ENCODE data around the gene C1orf216.
"Not testable (repeated sequence)": the region's sequence is repeated elsewhere in the genome, so short reads cannot be mapped to it uniquely, and the experiment has no call there.

Gene C1orf216

GRCh38 chr1:35692317-35692716, 26.4 kb downstream of the C1orf216 start:
- ATAC-seq: no peak
- TF ChIP-seq ESRRG (CRISPR knock-in tag; IDR thresholded peaks at IDR 0.05): no peak

GRCh38 chr1:35691571-35692220, 27.0 kb downstream of the C1orf216 start:
- TF ChIP-seq ZC3H10 (CRISPR knock-in tag; IDR thresholded peaks at IDR 0.05) (no peak), CSRNP3 (CRISPR knock-in tag; IDR thresholded peaks at IDR 0.05) (no peak), CREB5 (CRISPR knock-in tag; IDR thresholded peaks at IDR 0.05; ENCODE audit: low read depth) (no peak), TSHZ2 (CRISPR knock-in tag; IDR thresholded peaks at IDR 0.05) (no peak), ZFP30 (CRISPR knock-in tag; IDR thresholded peaks at IDR 0.05) (no peak), TCF4 (CRISPR knock-in tag; IDR thresholded peaks at IDR 0.05; ENCODE audit: borderline replicate concordance) (no peak), ISL1 (CRISPR knock-in tag; IDR thresholded peaks at IDR 0.05) (no peak), BACH2 (CRISPR knock-in tag; IDR thresholded peaks at IDR 0.05; ENCODE audit: borderline replicate concordance) (no peak), TOX (CRISPR knock-in tag; IDR thresholded peaks at IDR 0.05; ENCODE audit: borderline replicate concordance) (no peak), GLIS3 (CRISPR knock-in tag; IDR thresholded peaks at IDR 0.05) (no peak), ESRRG (CRISPR knock-in tag; IDR thresholded peaks at IDR 0.05) (no peak), PATZ1 (CRISPR knock-in tag; IDR thresholded peaks at IDR 0.05; ENCODE audit: borderline replicate concordance) (no peak), PPARA (CRISPR knock-in tag; IDR thresholded peaks at IDR 0.05; ENCODE audit: borderline replicate concordance) (no peak)
- ATAC-seq: no peak

GRCh38 chr1:35691080-35691479, 27.6 kb downstream of the C1orf216 start:
- no peak for ATAC-seq

GRCh38 chr1:35690103-35690502, 28.6 kb downstream of the C1orf216 start:
- not testable (repeated sequence) for ATAC-seq

More at GRCh38 chr1:35691080-35691479, 27.6 kb downstream of the C1orf216 start:
- no peak for TF ChIP-seq ZFP30 (CRISPR knock-in tag; IDR thresholded peaks at IDR 0.05)

- TF ChIP-seq ZC3H10 (CRISPR knock-in tag; IDR thresholded peaks at IDR 0.05): no peak
- TF ChIP-seq CSDC2 (CRISPR knock-in tag; IDR thresholded peaks at IDR 0.05): no peak
- TF ChIP-seq ARNTL (CRISPR knock-in tag; IDR thresholded peaks at IDR 0.05; ENCODE audit: borderline replicate concordance, low read depth): no peak
- no peak for TF ChIP-seq ZNF70 (CRISPR knock-in tag; IDR thresholded peaks at IDR 0.05)
- no peak for TF ChIP-seq SNAI2 (CRISPR knock-in tag; IDR thresholded peaks at IDR 0.05)
- no peak for TF ChIP-seq TOX (CRISPR knock-in tag; IDR thresholded peaks at IDR 0.05; ENCODE audit: borderline replicate concordance)
- TF ChIP-seq ZNF565 (CRISPR knock-in tag; conservative IDR thresholded peaks at IDR 0.05; ENCODE audit: low read depth): no peak
- TF ChIP-seq BACH2 (CRISPR knock-in tag; IDR thresholded peaks at IDR 0.05; ENCODE audit: borderline replicate concordance): no peak
- no peak for TF ChIP-seq ESRRG (CRISPR knock-in tag; IDR thresholded peaks at IDR 0.05)
- no peak for TF ChIP-seq ZFP3 (CRISPR knock-in tag; IDR thresholded peaks at IDR 0.05)
- TF ChIP-seq CREB5 (CRISPR knock-in tag; IDR thresholded peaks at IDR 0.05; ENCODE audit: low read depth): no peak
- no peak for TF ChIP-seq GLIS3 (CRISPR knock-in tag; IDR thresholded peaks at IDR 0.05)
- no peak for TF ChIP-seq POU6F1 (CRISPR knock-in tag; IDR thresholded peaks at IDR 0.05; ENCODE audit: borderline replicate concordance, low read depth)
- TF ChIP-seq OSR1 (CRISPR knock-in tag; IDR thresholded peaks at IDR 0.05): no peak
- TF ChIP-seq RARB (CRISPR knock-in tag; IDR thresholded peaks at IDR 0.05): no peak
- no peak for ATAC-seq
Measured at GRCh38 chr1:35688161-35688560, 30.5 kb downstream of the C1orf216 start.

All from SK-N-SH treated with all-trans-retinoic acid at 6 μM for 48 hours (cell line).